Neural progenitor cell (in vitro differentiated cells): ENCODE data around the gene CD200. TPM values are rescaled to one million over a fixed set of nuclear protein-coding genes. Genes with fewer than 3 reads are reported as not detected.

ENCODE experiments used
- DNase-seq: peaks from one replicate; pipeline ENCODE4 v3.0.0-alpha.2; 2016; ENCODE audit warnings: low spot score
- H2AFZ ChIP-seq: fragments of 200-600 bp; sonication (generic); replicated peaks from 2 replicates; pipeline ENCODE4 v1.6.1; 2016; ENCODE audit warnings: antibody characterized with exemption
- H3F3A ChIP-seq: fragments of 200-600 bp; sonication (generic); 2 replicates; pipeline ENCODE4 v1.6.1; 2016; ENCODE audit warnings: antibody characterized with exemption, low read depth
- H3K27ac ChIP-seq: fragments of 200-600 bp; sonication (generic); 2 replicates; pipeline ENCODE4 v1.5.1; 2016; ENCODE audit warnings: mild to moderate bottlenecking
- H3K27me3 ChIP-seq: fragments of 200-600 bp; sonication (generic); 2 replicates; pipeline ENCODE4 v1.6.1; 2016; ENCODE audit warnings: mild to moderate bottlenecking, moderate library complexity
- H3K36me3 ChIP-seq: fragments of 200-600 bp; sonication (generic); 2 replicates; pipeline ENCODE4 v1.5.1; 2016
- H3K4me1 ChIP-seq: fragments of 200-600 bp; sonication (generic); 2 replicates; pipeline ENCODE4 v1.6.1; 2016; ENCODE audit warnings: mixed run types
- H3K4me2 ChIP-seq: fragments of 200-600 bp; sonication (generic); 2 replicates; pipeline ENCODE4 v1.6.1; 2016
- H3K4me3 ChIP-seq: fragments of 200-600 bp; sonication (generic); 2 replicates; pipeline ENCODE4 v1.5.1; 2016
- H3K79me2 ChIP-seq: fragments of 200-600 bp; sonication (generic); 2 replicates; pipeline ENCODE4 v1.6.1; 2016; ENCODE audit warnings: low read depth
- H3K9ac ChIP-seq: fragments of 200-600 bp; sonication (generic); 2 replicates; pipeline ENCODE4 v1.6.1; 2016
- H3K9me3 ChIP-seq: fragments of 200-600 bp; sonication (generic); 2 replicates; pipeline ENCODE4 v1.5.1; 2016; ENCODE audit warnings: low read depth
- H4K20me1 ChIP-seq: fragments of 200-600 bp; sonication (generic); 2 replicates; pipeline ENCODE4 v1.6.1; 2016; ENCODE audit warnings: low read depth
- H3K27ac Mint-ChIP-seq: 3 replicates; pipeline ENCODE4 v1.8.0; 2021; ENCODE audit warnings: mixed read lengths
- H3K27me3 Mint-ChIP-seq: 2 replicates; pipeline ENCODE4 v1.8.0; 2022; ENCODE audit warnings: low read depth, mild to moderate bottlenecking, inconsistent platforms, moderate library complexity, mixed read lengths; ENCODE audit not compliant: insufficient read depth
- H3K36me3 Mint-ChIP-seq: 3 replicates; pipeline ENCODE4 v1.8.0; 2021; ENCODE audit warnings: mixed read lengths
- H3K4me1 Mint-ChIP-seq: 3 replicates; pipeline ENCODE4 v1.8.0; 2021; ENCODE audit warnings: mixed read lengths
- H3K4me3 Mint-ChIP-seq: 3 replicates; pipeline ENCODE4 v1.8.0; 2021; ENCODE audit warnings: mild to moderate bottlenecking, moderate library complexity, mixed read lengths
- H3K9me3 Mint-ChIP-seq: 3 replicates; pipeline ENCODE4 v1.8.0; 2020; ENCODE audit warnings: mixed read lengths
- CTCF ChIP-seq: fragments of 200-600 bp; sonication (generic); IDR thresholded peaks from 2 replicates; pipeline ENCODE4 v1.5.1; 2017; ENCODE audit warnings: antibody characterized with exemption, mild to moderate bottlenecking
- EZH2 ChIP-seq: fragments of 200-600 bp; sonication (generic); IDR thresholded peaks from 2 replicates; pipeline ENCODE4 v1.6.1; 2017; ENCODE audit warnings: antibody characterized with exemption, mild to moderate bottlenecking, moderate library complexity
- EZH2phosphoT487 ChIP-seq: fragments of 200-600 bp; sonication (generic); IDR thresholded peaks from 2 replicates; pipeline ENCODE4 v1.6.1; 2017; ENCODE audit warnings: antibody characterized with exemption
- total RNA-seq: library from RNA; depleted of rRNA; stranded (reverse); fragments of >200 nt; gene quantifications from 2 replicates; pipeline ENCODE4 v1.2.3, GENCODE V29; 2015; ENCODE audit warnings: low replicate concordance

CD200 gene
- total RNA-seq, 1 donor from 2014 or later = 48.4 TPM

GRCh38 chr3:112365636-112366035 lies 32.7 kb downstream of the CD200 start:
- H3K27ac ChIP-seq = no peak overlapping the region

GRCh38 chr3:112366522-112366921 lies 33.6 kb downstream of the CD200 start:
- H3K4me1 Mint-ChIP-seq = no peaks in the 10 kb centered on the region
- H3K4me3 ChIP-seq = no peak overlapping the region
- H3K27me3 Mint-ChIP-seq = peaks cover 2% of the 10 kb centered on the region
- no peaks in the 10 kb centered on the region for H3K79me2 ChIP-seq
- no peak overlapping the region for H3K4me2 ChIP-seq
- no peaks in the 10 kb centered on the region for H3F3A ChIP-seq
- no peaks in the 10 kb centered on the region for H3K9me3 ChIP-seq
- no peak overlapping the region for H3K4me3 Mint-ChIP-seq
- H3K9me3 Mint-ChIP-seq = no peaks in the 10 kb centered on the region
- H3K9ac ChIP-seq = no peak overlapping the region
- H3K36me3 Mint-ChIP-seq = peaks cover 22% of the 10 kb centered on the region
- H3K4me1 ChIP-seq = no peaks in the 10 kb centered on the region
- no peak for DNase-seq
- peaks cover 10% of the 10 kb centered on the region for H3K36me3 ChIP-seq
- H3K27ac ChIP-seq = peak overlapping the region; percentile 54
- no peaks in the 10 kb centered on the region for H3K27me3 ChIP-seq
- no peak overlapping the region for H2AFZ ChIP-seq
- H3K27ac Mint-ChIP-seq = no peak overlapping the region
- TF ChIP-seq CTCF (no peak), EZH2phosphoT487 (no peak), EZH2 (no peak)
- no peaks in the 10 kb centered on the region for H4K20me1 ChIP-seq

More at GRCh38 chr3:112365636-112366035, 32.7 kb downstream of the CD200 start:
- H3K9ac ChIP-seq = no peak overlapping the region
- H4K20me1 ChIP-seq = no peaks in the 10 kb centered on the region
- H3K79me2 ChIP-seq = no peaks in the 10 kb centered on the region
- H3F3A ChIP-seq = no peaks in the 10 kb centered on the region
- DNase-seq = no peak
- no peak for TF ChIP-seq CTCF
- H3K27ac Mint-ChIP-seq = no peak overlapping the region
- H2AFZ ChIP-seq = no peak overlapping the region
- no peak overlapping the region for H3K4me3 ChIP-seq
- no peak overlapping the region for H3K4me3 Mint-ChIP-seq
- H3K9me3 ChIP-seq = no peaks in the 10 kb centered on the region
- no peaks in the 10 kb centered on the region for H3K4me1 Mint-ChIP-seq
- peaks cover 13% of the 10 kb centered on the region for H3K36me3 ChIP-seq
- H3K4me2 ChIP-seq = no peak overlapping the region
- no peaks in the 10 kb centered on the region for H3K9me3 Mint-ChIP-seq
- peaks cover 27% of the 10 kb centered on the region for H3K36me3 Mint-ChIP-seq
- no peaks in the 10 kb centered on the region for H3K27me3 ChIP-seq
- H3K4me1 ChIP-seq = no peaks in the 10 kb centered on the region
- H3K27me3 Mint-ChIP-seq = peaks cover 2% of the 10 kb centered on the region

DNA sequence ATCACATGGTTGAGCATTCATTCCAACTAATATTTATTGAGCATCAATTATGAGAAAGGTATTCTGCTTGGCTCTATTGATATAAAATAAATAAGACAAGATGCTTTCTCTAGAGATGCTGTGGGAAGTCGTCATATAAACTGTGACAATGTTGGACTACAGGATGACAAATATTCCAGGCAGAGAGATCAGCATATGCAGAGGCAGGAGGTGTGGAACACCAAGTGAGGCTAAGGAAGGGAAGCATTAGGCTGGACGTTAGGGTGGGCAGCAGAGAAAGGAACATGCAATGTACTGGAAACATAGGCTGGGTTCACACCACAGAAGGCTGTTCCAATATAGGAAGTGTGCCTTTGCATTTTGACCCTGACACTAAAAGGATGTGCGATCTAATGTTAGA lies 38.6 kb downstream of the CD200 start:
- no peak overlapping the region for H2AFZ ChIP-seq
- no peaks in the 10 kb centered on the region for H3K9me3 ChIP-seq
- peaks cover 2% of the 10 kb centered on the region for H3K27me3 Mint-ChIP-seq
- no peaks in the 10 kb centered on the region for H3K36me3 Mint-ChIP-seq
- no peak overlapping the region for H3K27ac Mint-ChIP-seq
- no peak overlapping the region for H3K27ac ChIP-seq
- no peaks in the 10 kb centered on the region for H3K4me1 ChIP-seq
- DNase-seq = no peak
- no peaks in the 10 kb centered on the region for H3K36me3 ChIP-seq
- H3K27me3 ChIP-seq = no peaks in the 10 kb centered on the region
- no peaks in the 10 kb centered on the region for H3K79me2 ChIP-seq
- no peaks in the 10 kb centered on the region for H4K20me1 ChIP-seq
- no peak overlapping the region for H3K9ac ChIP-seq
- TF ChIP-seq EZH2phosphoT487 (no peak), CTCF (no peak), EZH2 (no peak)
- H3K4me3 ChIP-seq = no peak overlapping the region
- H3K4me3 Mint-ChIP-seq = no peak overlapping the region
- no peak overlapping the region for H3K4me2 ChIP-seq
- H3K4me1 Mint-ChIP-seq = no peaks in the 10 kb centered on the region
- H3F3A ChIP-seq = no peaks in the 10 kb centered on the region
- H3K9me3 Mint-ChIP-seq = no peaks in the 10 kb centered on the region

- no peak overlapping the region for H3K27ac ChIP-seq
- no peaks in the 10 kb centered on the region for H3K9me3 Mint-ChIP-seq
- no peak overlapping the region for H3K4me2 ChIP-seq
- no peak overlapping the region for H3K27ac Mint-ChIP-seq
- DNase-seq = no peak
- no peak overlapping the region for H3K9ac ChIP-seq
- no peak overlapping the region for H2AFZ ChIP-seq
- H3K27me3 Mint-ChIP-seq = peaks cover 2% of the 10 kb centered on the region
- H3K4me1 ChIP-seq = no peaks in the 10 kb centered on the region
- H3K4me3 Mint-ChIP-seq = no peak overlapping the region
- H3K36me3 Mint-ChIP-seq = no peaks in the 10 kb centered on the region
- H3K27me3 ChIP-seq = no peaks in the 10 kb centered on the region
- no peaks in the 10 kb centered on the region for H3K9me3 ChIP-seq
- no peaks in the 10 kb centered on the region for H3K36me3 ChIP-seq
- H3K79me2 ChIP-seq = no peaks in the 10 kb centered on the region
- no peaks in the 10 kb centered on the region for H4K20me1 ChIP-seq
- H3K4me1 Mint-ChIP-seq = no peaks in the 10 kb centered on the region
- TF ChIP-seq CTCF (no peak), EZH2phosphoT487 (no peak), EZH2 (no peak)
- no peak overlapping the region for H3K4me3 ChIP-seq
- no peaks in the 10 kb centered on the region for H3F3A ChIP-seq
Measured at GRCh38 chr3:112372396-112372795, 39.4 kb downstream of the CD200 start.
